Type B pancreatic cell (in vitro differentiated cells): ENCODE results near the gene LRP1B. TPM values are rescaled to one million over a fixed set of nuclear protein-coding genes. Genes with fewer than 3 reads are reported as not detected.

ENCODE experiments used
- DNase-seq: peaks from one replicate; pipeline ENCODE4 v3.0.0; 2021; ENCODE audit warnings: mixed read lengths; ENCODE audit not compliant: unreplicated experiment; ENCODE audit errors: extremely low spot score
- H3K27ac Mint-ChIP-seq: 2 replicates; pipeline ENCODE4 v1.8.0; 2021; ENCODE audit warnings: mild to moderate bottlenecking, mixed read lengths
- H3K27me3 Mint-ChIP-seq: 2 replicates; pipeline ENCODE4 v1.8.0; 2021; ENCODE audit warnings: mixed read lengths
- H3K36me3 Mint-ChIP-seq: 2 replicates; pipeline ENCODE4 v1.8.0; 2021; ENCODE audit warnings: mixed read lengths
- H3K4me1 Mint-ChIP-seq: one replicate; pipeline ENCODE4 v1.8.0; 2021; ENCODE audit warnings: mixed read lengths; ENCODE audit not compliant: unreplicated experiment
- H3K4me3 Mint-ChIP-seq: 2 replicates; pipeline ENCODE4 v1.8.0; 2021; ENCODE audit warnings: mild to moderate bottlenecking, mixed read lengths
- H3K9me3 Mint-ChIP-seq: 2 replicates; pipeline ENCODE4 v1.8.0; 2021; ENCODE audit warnings: mixed read lengths
- total RNA-seq: library from RNA; stranded (reverse); gene quantifications from 2 replicates; pipeline ENCODE4 v1.2.1, GENCODE V29; 2021; ENCODE audit warnings: low replicate concordance
- TF ChIP-seq, protein P1 (sequence below): fragments of 200-600 bp; sonication (generic); conservative IDR thresholded peaks from 2 replicates; pipeline ENCODE4 v1.5.0; 2021; ENCODE audit warnings: antibody characterized with exemption, mild to moderate bottlenecking

The LRP1B gene
- total RNA-seq, 1 donor from 2014 or later = 16.0 TPM

- H3K27ac Mint-ChIP-seq = no peak overlapping the region
- TF ChIP-seq, protein P1, sequence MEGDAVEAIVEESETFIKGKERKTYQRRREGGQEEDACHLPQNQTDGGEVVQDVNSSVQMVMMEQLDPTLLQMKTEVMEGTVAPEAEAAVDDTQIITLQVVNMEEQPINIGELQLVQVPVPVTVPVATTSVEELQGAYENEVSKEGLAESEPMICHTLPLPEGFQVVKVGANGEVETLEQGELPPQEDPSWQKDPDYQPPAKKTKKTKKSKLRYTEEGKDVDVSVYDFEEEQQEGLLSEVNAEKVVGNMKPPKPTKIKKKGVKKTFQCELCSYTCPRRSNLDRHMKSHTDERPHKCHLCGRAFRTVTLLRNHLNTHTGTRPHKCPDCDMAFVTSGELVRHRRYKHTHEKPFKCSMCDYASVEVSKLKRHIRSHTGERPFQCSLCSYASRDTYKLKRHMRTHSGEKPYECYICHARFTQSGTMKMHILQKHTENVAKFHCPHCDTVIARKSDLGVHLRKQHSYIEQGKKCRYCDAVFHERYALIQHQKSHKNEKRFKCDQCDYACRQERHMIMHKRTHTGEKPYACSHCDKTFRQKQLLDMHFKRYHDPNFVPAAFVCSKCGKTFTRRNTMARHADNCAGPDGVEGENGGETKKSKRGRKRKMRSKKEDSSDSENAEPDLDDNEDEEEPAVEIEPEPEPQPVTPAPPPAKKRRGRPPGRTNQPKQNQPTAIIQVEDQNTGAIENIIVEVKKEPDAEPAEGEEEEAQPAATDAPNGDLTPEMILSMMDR = no peak
- DNase-seq = no peak
- no peaks in the 10 kb centered on the region for H3K27me3 Mint-ChIP-seq
- no peaks in the 10 kb centered on the region for H3K36me3 Mint-ChIP-seq
- H3K4me1 Mint-ChIP-seq = no peaks in the 10 kb centered on the region
- no peak overlapping the region for H3K4me3 Mint-ChIP-seq
- H3K9me3 Mint-ChIP-seq = no peaks in the 10 kb centered on the region
Measured at GRCh38 chr2:140246957-140247356, 1883.9 kb downstream of the LRP1B start.

GRCh38 chr2:140246058-140246457, 1884.8 kb downstream of the LRP1B start:
- Mint-ChIP-seq H3K27ac (no peak overlapping the region), H3K4me1 (no peaks in the 10 kb centered on the region)

DNA sequence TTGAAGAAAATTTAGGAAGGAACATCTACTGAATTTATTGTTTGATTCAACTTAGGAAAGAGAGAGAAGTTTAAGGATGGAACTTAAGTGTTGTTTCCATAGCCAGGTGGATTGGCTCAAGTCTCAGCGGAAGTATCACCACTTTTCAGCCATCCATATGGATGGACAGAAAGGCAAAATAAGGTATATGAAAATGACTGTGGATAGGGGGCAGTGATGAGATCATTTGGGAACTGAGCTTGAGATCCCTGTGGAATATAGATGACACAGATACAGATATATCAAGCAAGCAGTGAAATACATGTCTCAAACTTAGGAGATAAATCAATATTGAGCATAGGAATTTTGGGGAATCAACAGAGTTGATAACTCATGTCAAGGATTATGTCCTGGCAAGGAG, 1887.9 kb downstream of the LRP1B start:
- TF ChIP-seq, protein P1 = no peak
- no peaks in the 10 kb centered on the region for H3K4me1 Mint-ChIP-seq
- H3K36me3 Mint-ChIP-seq = no peaks in the 10 kb centered on the region
- H3K27me3 Mint-ChIP-seq = no peaks in the 10 kb centered on the region
- no peak overlapping the region for H3K27ac Mint-ChIP-seq
- DNase-seq = no peak
- H3K9me3 Mint-ChIP-seq = no peaks in the 10 kb centered on the region
- no peak overlapping the region for H3K4me3 Mint-ChIP-seq

More at GRCh38 chr2:140246058-140246457, 1884.8 kb downstream of the LRP1B start:
- Mint-ChIP-seq H3K4me3 (no peak overlapping the region), H3K36me3 (no peaks in the 10 kb centered on the region), H3K27me3 (no peaks in the 10 kb centered on the region), H3K9me3 (no peaks in the 10 kb centered on the region)
- no peak for DNase-seq
- TF ChIP-seq, protein P1 = no peak

GRCh38 chr2:140234116-140234515, 1896.7 kb downstream of the LRP1B start:
- DNase-seq = no peak
- no peaks in the 10 kb centered on the region for H3K36me3 Mint-ChIP-seq
- TF ChIP-seq, protein P1 = no peak
- no peak overlapping the region for H3K27ac Mint-ChIP-seq
- no peak overlapping the region for H3K4me3 Mint-ChIP-seq
- no peaks in the 10 kb centered on the region for H3K9me3 Mint-ChIP-seq
- H3K4me1 Mint-ChIP-seq = no peaks in the 10 kb centered on the region
- no peaks in the 10 kb centered on the region for H3K27me3 Mint-ChIP-seq

DNA sequence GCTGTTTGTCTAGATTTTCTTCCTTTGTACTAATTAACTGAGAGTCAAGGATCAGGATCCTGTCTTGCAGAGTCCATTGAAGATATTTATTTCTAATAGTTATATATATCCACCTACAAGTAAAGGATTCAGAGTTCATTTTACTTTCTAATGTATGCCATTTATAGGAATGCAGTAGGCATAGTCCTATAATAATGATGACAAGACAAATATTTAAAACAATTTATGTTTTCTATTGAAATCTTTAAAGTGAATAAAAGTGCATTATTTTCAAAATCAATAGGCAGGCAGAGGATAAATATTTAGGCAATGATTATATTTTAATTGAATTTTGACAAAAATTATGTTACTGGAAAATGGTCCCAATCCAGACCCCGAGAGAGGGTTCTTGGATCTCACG, 1919.9 kb downstream of the LRP1B start:
- no peaks in the 10 kb centered on the region for H3K9me3 Mint-ChIP-seq
- no peak for DNase-seq
- no peaks in the 10 kb centered on the region for H3K36me3 Mint-ChIP-seq
- no peaks in the 10 kb centered on the region for H3K27me3 Mint-ChIP-seq
- TF ChIP-seq, protein P1 = no peak
- H3K27ac Mint-ChIP-seq = no peak overlapping the region
- H3K4me3 Mint-ChIP-seq = no peak overlapping the region
- H3K4me1 Mint-ChIP-seq = no peaks in the 10 kb centered on the region

- DNase-seq = no peak
- Mint-ChIP-seq H3K9me3 (no peaks in the 10 kb centered on the region), H3K27ac (no peak overlapping the region), H3K4me1 (no peaks in the 10 kb centered on the region), H3K36me3 (no peaks in the 10 kb centered on the region), H3K27me3 (no peaks in the 10 kb centered on the region), H3K4me3 (no peak overlapping the region)
- TF ChIP-seq, protein P1 = no peak
Measured at GRCh38 chr2:140205093-140205492, 1925.7 kb downstream of the LRP1B start.
